Gastrocnemius medialis (tissue), 4 donors: ENCODE data around the gene TAS1R2.

Source experiments
- POLR2A ChIP-seq, 2 donors: fragments of 450-650 bp; IDR thresholded peaks; one replicate each; pipeline ENCODE4 v1.6.1; 2017; ENCODE audit warnings: antibody characterized with exemption in 2 of 2, mild to moderate bottlenecking in 2 of 2, moderate library complexity in 2 of 2
- TF ChIP-seq, protein P1 (sequence below), 5 experiments: fragments of 450-650 bp in 3 of 5; fragments of 200-600 bp in 2 of 5; sonication (generic) in 2 of 5; IDR thresholded peaks in 4 of 5; conservative IDR thresholded peaks in 1 of 5; 1 replicate in 4 of 5; 2 replicates in 1 of 5; pipeline ENCODE4 v1.5.1; 2016 to 2019; ENCODE audit warnings: antibody characterized with exemption in 5 of 5, mild to moderate bottlenecking in 3 of 5, moderate library complexity in 3 of 5

DNA sequence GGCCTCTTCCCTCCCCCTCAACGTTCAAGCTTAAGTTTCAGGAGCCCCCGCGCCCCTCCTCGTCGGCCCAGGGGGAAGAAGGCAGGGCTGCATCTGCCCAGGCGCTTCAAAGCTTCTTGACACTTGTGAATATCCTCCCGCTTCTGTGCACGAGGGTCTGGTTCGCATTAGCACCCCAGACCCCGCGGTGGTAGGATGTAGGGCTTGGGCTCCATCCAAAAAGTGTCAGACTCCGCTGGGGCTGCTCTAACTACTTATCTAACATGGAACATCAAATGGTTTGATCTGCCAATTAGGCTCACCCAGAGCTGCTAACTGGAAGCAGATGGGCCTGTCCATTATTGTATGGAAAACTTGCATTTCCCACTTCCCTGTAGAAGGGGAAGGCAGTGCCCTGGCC is 28.9 kb downstream of the TAS1R2 start:
- TF ChIP-seq, protein P1, sequence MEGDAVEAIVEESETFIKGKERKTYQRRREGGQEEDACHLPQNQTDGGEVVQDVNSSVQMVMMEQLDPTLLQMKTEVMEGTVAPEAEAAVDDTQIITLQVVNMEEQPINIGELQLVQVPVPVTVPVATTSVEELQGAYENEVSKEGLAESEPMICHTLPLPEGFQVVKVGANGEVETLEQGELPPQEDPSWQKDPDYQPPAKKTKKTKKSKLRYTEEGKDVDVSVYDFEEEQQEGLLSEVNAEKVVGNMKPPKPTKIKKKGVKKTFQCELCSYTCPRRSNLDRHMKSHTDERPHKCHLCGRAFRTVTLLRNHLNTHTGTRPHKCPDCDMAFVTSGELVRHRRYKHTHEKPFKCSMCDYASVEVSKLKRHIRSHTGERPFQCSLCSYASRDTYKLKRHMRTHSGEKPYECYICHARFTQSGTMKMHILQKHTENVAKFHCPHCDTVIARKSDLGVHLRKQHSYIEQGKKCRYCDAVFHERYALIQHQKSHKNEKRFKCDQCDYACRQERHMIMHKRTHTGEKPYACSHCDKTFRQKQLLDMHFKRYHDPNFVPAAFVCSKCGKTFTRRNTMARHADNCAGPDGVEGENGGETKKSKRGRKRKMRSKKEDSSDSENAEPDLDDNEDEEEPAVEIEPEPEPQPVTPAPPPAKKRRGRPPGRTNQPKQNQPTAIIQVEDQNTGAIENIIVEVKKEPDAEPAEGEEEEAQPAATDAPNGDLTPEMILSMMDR (IDR thresholded peaks at IDR 0.05 in 4 of 5, conservative IDR thresholded peaks at IDR 0.05 in 1 of 5) = no peak
- TF ChIP-seq POLR2A (IDR thresholded peaks at IDR 0.05) = no peak
